NCI-H2107 treated with DMSO at 0.1 percent for 48 hours (cell line): ENCODE data around the gene DPAGT1.
A peak's percentile ranks its signal among the peaks of the same experiment; 100 is the strongest.
"Not testable (repeated sequence)": the region's sequence is repeated elsewhere in the genome, so short reads cannot be mapped to it uniquely, and the experiment has no call there.

Source experiments
- DNase-seq: peaks from one replicate; lab custom pipeline; 2025; ENCODE audit not compliant: unreplicated experiment; lab: John Stamatoyannopoulos, UW

Gene DPAGT1

GRCh38 chr11:119062779-119063178, 38.9 kb downstream of the DPAGT1 start:
- no peak for DNase-seq

- no peak for DNase-seq
Observed at GRCh38 chr11:119061256-119061655, 40.4 kb downstream of the DPAGT1 start.

- DNase-seq = not testable (repeated sequence)
Observed at GRCh38 chr11:119059128-119059527, 42.5 kb downstream of the DPAGT1 start.

GRCh38 chr11:119057000-119057769, 44.5 kb downstream of the DPAGT1 start, which contains the start of gene HYOU1:
Gene HYOU1 (minus strand): TSS chr11:119057205. CDS start chr11:119056160, 1,045 bp downstream.
- peak; percentile 83 for DNase-seq

- peak; percentile 10 for DNase-seq
Observed at GRCh38 chr11:119056421-119056999, 45.1 kb downstream of the DPAGT1 start.

- DNase-seq = no peak
Observed at GRCh38 chr11:119055901-119056300, 45.8 kb downstream of the DPAGT1 start.

GRCh38 chr11:119054418-119054817, 47.2 kb downstream of the DPAGT1 start:
- DNase-seq = no peak

GRCh38 chr11:119052163-119052814, 49.4 kb downstream of the DPAGT1 start:
- DNase-seq = no peak

- no peak for DNase-seq
Observed at GRCh38 chr11:119051440-119052162, 50.1 kb downstream of the DPAGT1 start.

GRCh38 chr11:119049081-119049480, 52.6 kb downstream of the DPAGT1 start:
- DNase-seq = no peak

GRCh38 chr11:119048644-119049043, 53.0 kb downstream of the DPAGT1 start:
- DNase-seq = no peak

- DNase-seq = no peak
Observed at GRCh38 chr11:119047205-119047604, 54.4 kb downstream of the DPAGT1 start.
